ENCODE measurements around the gene MOG.

- TF ChIP-seq BHLHE40 (IDR thresholded peaks at IDR 0.05; ENCODE audit: low read depth, low read length) (no peak), CTCF (IDR thresholded peaks at IDR 0.05) (no peak), NFE2L2 (conservative IDR thresholded peaks at IDR 0.05; ENCODE audit: low read length) (no peak), SMC3 (IDR thresholded peaks at IDR 0.05) (no peak), EP300 (IDR thresholded peaks at IDR 0.05) (no peak), ELK1 (IDR thresholded peaks at IDR 0.05; ENCODE audit: low read depth, low read length) (no peak), FOSL2 (IDR thresholded peaks at IDR 0.05) (no peak), FOSL2 (CRISPR knock-in tag; IDR thresholded peaks at IDR 0.05) (no peak), PBX3 (IDR thresholded peaks at IDR 0.05) (no peak), SREBF2 (IDR thresholded peaks at IDR 0.05) (no peak), RFX5 (IDR thresholded peaks at IDR 0.05) (no peak), USF2 (IDR thresholded peaks at IDR 0.05) (no peak)
Observed at GRCh38 chr6:29610540-29610939, 46.4 kb upstream of the MOG start.
